Esophagus (tissue), 2 donors: ENCODE data around the gene TENM4. TPM values are rescaled to one million over a fixed set of nuclear protein-coding genes. Genes with fewer than 3 reads are reported as not detected.

ENCODE experiments used
- H3K27ac ChIP-seq, 2 donors: one replicate each; pipeline ENCODE4 v1.5.1; 2013; ENCODE audit warnings: low read depth in 2 of 2, mild to moderate bottlenecking in 2 of 2, inconsistent platforms in 1 of 2, low read length in 1 of 2, moderate library complexity in 1 of 2
- H3K27me3 ChIP-seq, 2 donors: one replicate each; pipeline ENCODE4 v1.6.1; 2013; ENCODE audit warnings: low read length in 2 of 2, control low read depth in 1 of 2, mild to moderate bottlenecking in 1 of 2; ENCODE audit not compliant: insufficient read depth in 2 of 2, control insufficient read depth in 1 of 2
- H3K36me3 ChIP-seq, 2 donors: one replicate each; pipeline ENCODE4 v1.6.1; 2013; ENCODE audit warnings: low read length in 1 of 2; ENCODE audit not compliant: control insufficient read depth in 2 of 2, insufficient read depth in 2 of 2
- H3K4me1 ChIP-seq, 2 donors: one replicate each; pipeline ENCODE4 v1.6.1; 2013; ENCODE audit warnings: low read length in 1 of 2; ENCODE audit not compliant: control insufficient read depth in 2 of 2, insufficient read depth in 2 of 2
- H3K4me3 ChIP-seq, 2 donors: one replicate each; pipeline ENCODE4 v1.5.1; 2013; ENCODE audit warnings: low read length in 2 of 2, mild to moderate bottlenecking in 2 of 2, low read depth in 1 of 2, moderate library complexity in 1 of 2
- H3K9me3 ChIP-seq, 2 donors: one replicate each; pipeline ENCODE4 v1.6.1; 2013; ENCODE audit warnings: mild to moderate bottlenecking in 2 of 2, low read depth in 1 of 2, low read length in 1 of 2, moderate library complexity in 1 of 2; ENCODE audit not compliant: control insufficient read depth in 2 of 2, insufficient read depth in 1 of 2
- WGBS, 2 donors: extraction: QIAGEN DNeasy Blood & Tissue Kit; methylation state at CpG; one replicate each; pipeline ENCODE4 v1.1.7; 2013; 5-methylcytosine and 5-hydroxymethylcytosine counted together
- polyA plus RNA-seq, 2 donors: library from polyadenylated mRNA; stranded (reverse); fragments of 200-250 nt; gene quantifications; one replicate each; pipeline ENCODE4 v1.2.3, GENCODE V29; 2013
- donor health status: healthy with polysubstance abuse.
- donor health status: Bipolar disorder and iron deficiency.

The TENM4 gene
- polyA plus RNA-seq, 2 donors = 1.3 to 4.1 TPM

DNA sequence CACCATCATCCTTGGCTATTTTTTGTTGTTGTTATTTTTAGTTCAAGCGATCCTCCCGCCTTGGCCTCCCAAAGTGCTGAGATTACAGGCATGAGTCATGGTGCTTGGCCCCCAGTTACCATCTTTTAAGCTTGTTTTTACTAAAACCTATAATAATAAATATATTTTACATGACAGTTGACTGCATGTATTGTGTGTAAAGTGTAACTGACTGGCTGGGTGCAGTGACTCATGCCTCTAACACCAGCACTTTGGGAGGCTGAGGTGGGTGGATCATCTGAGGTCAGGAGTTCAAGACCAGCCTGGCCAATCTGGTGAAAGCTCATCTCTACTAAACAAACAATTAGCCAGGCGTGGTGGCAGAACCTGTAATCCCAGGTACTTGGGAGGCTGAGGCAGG lies 386.2 kb downstream of the TENM4 start:
- WGBS, 2 donors = 72 to 74% methylated on average over 3 of the region's 3 CpGs
- no peak overlapping the region for H3K4me3 ChIP-seq

DNA sequence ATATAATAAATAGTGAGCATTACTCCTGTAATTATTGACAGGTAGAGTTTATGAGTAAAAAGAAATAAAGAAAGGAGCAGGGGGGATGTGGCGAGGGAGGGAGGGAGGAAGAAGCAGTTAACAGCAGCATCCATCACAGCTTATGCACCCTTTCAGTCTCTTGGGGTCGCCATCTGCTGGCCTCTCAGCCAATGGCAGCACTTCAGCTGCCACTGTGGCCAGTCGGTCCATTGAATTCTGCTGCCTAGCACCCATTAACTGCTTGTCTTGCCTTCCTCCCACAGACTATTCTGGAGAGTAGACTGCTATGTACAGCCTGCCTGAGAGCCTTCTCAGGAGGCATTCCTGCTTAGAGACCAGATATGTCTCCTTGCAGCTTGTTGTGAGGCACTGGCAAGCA lies 388.3 kb downstream of the TENM4 start:
- Histone ChIP-seq H3K4me3 (no peak overlapping the region), H3K4me1 (no peaks in the 10 kb centered on the region), H3K27me3 (no peaks in the 10 kb centered on the region), H3K36me3 (no peaks in the 10 kb centered on the region), H3K27ac (no peak overlapping the region), H3K9me3 (no peaks in the 10 kb centered on the region)
- 40 to 73% methylated on average over 3 of the region's 3 CpGs for WGBS, 2 donors

More for the DNA sequence above, 386.2 kb downstream of the TENM4 start:
- H3K36me3 ChIP-seq = no peaks in the 10 kb centered on the region
- H3K9me3 ChIP-seq = no peaks in the 10 kb centered on the region
- no peaks in the 10 kb centered on the region for H3K27me3 ChIP-seq
- H3K27ac ChIP-seq = no peak overlapping the region
- no peaks in the 10 kb centered on the region for H3K4me1 ChIP-seq

DNA sequence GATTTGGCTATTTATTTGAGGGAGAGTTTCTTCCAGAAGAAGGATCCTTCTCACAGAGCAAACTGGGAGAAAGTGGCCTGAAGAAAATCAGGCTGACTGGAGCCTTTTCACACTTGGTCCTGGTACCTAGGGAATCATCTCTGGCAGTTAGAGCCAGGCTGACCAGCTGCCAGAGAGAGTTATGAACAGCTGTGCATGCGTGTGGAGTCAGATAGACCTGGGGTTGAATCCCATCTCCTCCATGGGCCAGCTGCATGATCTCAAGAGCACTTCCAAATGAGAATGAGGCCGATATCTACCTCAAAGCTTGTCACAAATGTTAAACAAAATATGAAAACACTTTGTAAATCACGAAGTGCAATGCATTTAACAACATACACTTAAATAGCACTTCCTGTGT lies 390.0 kb downstream of the TENM4 start:
- no peaks in the 10 kb centered on the region for H3K36me3 ChIP-seq
- no peaks in the 10 kb centered on the region for H3K27me3 ChIP-seq
- no peak overlapping the region for H3K4me3 ChIP-seq
- H3K27ac ChIP-seq = no peak overlapping the region
- no peaks in the 10 kb centered on the region for H3K9me3 ChIP-seq
- 44 to 48% methylated on average over 3 of the region's 3 CpGs for WGBS, 2 donors
- peaks cover 0 to 3% of the 10 kb centered on the region in 2 donors for H3K4me1 ChIP-seq

DNA sequence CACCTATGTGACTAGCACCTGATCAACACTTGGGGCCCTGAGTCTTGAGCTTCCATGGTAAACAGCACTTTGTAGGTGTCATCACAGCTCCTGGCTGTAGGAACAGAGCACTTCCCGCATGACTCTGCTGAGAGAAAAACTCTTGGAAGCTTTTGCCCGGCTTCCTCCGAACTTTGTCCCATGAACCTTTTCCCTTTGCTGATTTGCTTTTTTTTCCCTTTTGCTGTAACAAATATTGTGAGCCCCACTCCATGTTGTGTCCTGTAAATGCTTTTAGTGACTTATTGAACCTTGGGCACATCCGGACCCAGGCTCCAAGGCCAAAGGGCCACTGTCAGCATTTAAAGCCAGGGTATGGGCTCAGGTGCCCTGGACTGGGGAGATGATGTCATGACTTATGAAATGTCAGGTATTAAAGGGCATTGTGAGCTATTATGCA lies 391.1 kb downstream of the TENM4 start:
- WGBS, 2 donors = 91 to 94% methylated on average over 4 of the region's 4 CpGs
- H3K36me3 ChIP-seq = no peaks in the 10 kb centered on the region
- peaks cover 3 to 6% of the 10 kb centered on the region in 2 donors for H3K4me1 ChIP-seq
- H3K27me3 ChIP-seq = no peaks in the 10 kb centered on the region
- no peak overlapping the region for H3K27ac ChIP-seq
- no peaks in the 10 kb centered on the region for H3K9me3 ChIP-seq
- H3K4me3 ChIP-seq = no peak overlapping the region

DNA sequence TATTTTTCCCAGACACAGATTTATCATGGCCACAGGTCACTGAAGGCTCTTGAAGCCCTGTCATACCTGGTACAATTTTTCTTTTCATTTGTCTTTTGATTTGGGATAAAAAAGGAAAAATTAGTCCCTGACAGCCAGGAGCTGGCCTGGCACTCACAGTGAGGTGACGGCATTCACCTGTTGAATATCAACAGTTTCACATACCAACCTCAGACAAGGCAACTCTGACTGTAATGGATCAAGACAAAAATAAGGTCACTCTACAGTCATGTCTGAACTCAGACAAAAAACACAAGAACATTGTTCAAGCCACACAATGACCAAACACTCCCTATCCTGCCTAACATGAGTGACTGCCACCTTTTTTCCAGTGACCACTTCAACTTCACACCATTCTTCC lies 392.9 kb downstream of the TENM4 start:
- Histone ChIP-seq H3K27ac (no peak overlapping the region), H3K9me3 (no peaks in the 10 kb centered on the region), H3K4me3 (no peak overlapping the region), H3K4me1 (peaks cover 3 to 6% of the 10 kb centered on the region in 2 donors), H3K27me3 (no peaks in the 10 kb centered on the region), H3K36me3 (no peaks in the 10 kb centered on the region)
- WGBS, 2 donors = 92 to 100% methylated on average over 1 of the region's 1 CpG

DNA sequence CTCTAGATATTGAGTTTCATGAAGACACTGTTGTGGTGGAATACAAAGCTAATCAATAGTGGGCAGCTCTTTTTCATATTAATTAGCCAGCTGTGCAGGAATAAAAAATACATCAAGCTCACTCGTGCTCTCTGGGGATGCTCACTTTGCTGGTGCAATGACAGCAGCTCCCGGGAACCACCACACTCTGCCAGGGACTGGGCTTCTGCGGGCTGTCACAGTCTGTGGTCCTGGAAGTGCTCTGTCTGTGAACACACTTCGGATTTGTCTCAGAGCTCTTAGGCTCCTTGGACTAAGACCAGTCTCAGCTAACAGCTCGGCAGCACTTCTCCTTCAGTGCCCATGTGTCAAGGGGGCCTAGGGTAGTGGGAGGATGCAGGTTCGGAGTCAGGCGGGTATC lies 393.5 kb downstream of the TENM4 start:
- Histone ChIP-seq H3K9me3 (no peaks in the 10 kb centered on the region), H3K36me3 (no peaks in the 10 kb centered on the region), H3K4me1 (peaks cover 3 to 6% of the 10 kb centered on the region in 2 donors), H3K4me3 (no peak overlapping the region), H3K27me3 (no peaks in the 10 kb centered on the region), H3K27ac (no peak overlapping the region)
- WGBS, 2 donors = 83 to 92% methylated on average over 7 of the region's 7 CpGs

DNA sequence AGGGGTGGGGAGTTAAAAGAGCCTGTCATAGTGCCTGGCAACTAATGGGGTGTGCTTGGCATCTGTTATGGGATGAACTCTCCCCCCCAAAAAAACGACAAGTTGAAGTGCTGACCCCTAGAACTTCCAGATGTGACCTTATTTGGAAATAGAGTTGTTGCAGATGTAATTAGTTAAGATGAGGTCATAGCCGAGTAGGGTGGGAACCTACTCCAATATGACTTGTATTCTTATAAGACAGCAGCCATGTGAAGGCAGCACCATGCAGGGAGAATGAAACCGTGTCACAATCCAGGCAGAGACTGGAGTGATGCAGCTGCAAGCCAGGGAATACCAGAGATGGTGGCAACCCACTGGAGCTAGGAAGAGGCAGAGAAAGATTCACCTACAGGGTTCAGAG lies 394.5 kb downstream of the TENM4 start:
- Histone ChIP-seq H3K9me3 (no peaks in the 10 kb centered on the region), H3K27ac (no peak overlapping the region), H3K27me3 (no peaks in the 10 kb centered on the region), H3K4me1 (peaks cover 3 to 6% of the 10 kb centered on the region in 2 donors), H3K36me3 (no peaks in the 10 kb centered on the region), H3K4me3 (no peak overlapping the region)
- 54 to 63% methylated on average over 3 of the region's 3 CpGs for WGBS, 2 donors

DNA sequence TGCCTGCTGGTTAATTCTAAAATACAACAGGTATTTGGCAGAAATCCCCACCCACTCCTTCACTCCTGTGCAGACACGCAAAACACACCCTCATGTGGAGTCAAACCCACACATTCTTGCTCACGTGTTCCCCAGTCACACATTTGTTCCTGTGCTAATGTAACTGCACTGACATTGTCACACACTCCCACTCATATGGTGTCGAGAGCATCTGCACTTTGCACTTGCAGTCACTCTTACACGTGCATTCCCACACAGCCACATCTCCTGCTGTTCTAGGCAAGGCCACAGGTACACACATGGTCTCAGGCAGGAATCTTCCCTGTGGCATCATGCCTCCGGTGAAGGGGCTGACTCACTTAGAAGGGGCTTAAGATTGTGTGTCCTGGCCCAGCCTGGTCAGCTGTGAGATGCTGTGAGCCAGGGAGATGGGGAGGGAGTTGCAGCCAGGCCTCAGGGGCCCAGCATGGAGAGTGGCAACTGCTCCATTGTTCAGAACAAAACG lies 395.0 kb downstream of the TENM4 start:
- Histone ChIP-seq H3K4me1 (peaks cover 3 to 6% of the 10 kb centered on the region in 2 donors), H3K27ac (peak overlapping the region in 1 of 2 donors; percentile 24), H3K4me3 (no peak overlapping the region), H3K9me3 (no peaks in the 10 kb centered on the region), H3K36me3 (no peaks in the 10 kb centered on the region), H3K27me3 (no peaks in the 10 kb centered on the region)
- 38 to 49% methylated on average over 6 of the region's 6 CpGs for WGBS, 2 donors

DNA sequence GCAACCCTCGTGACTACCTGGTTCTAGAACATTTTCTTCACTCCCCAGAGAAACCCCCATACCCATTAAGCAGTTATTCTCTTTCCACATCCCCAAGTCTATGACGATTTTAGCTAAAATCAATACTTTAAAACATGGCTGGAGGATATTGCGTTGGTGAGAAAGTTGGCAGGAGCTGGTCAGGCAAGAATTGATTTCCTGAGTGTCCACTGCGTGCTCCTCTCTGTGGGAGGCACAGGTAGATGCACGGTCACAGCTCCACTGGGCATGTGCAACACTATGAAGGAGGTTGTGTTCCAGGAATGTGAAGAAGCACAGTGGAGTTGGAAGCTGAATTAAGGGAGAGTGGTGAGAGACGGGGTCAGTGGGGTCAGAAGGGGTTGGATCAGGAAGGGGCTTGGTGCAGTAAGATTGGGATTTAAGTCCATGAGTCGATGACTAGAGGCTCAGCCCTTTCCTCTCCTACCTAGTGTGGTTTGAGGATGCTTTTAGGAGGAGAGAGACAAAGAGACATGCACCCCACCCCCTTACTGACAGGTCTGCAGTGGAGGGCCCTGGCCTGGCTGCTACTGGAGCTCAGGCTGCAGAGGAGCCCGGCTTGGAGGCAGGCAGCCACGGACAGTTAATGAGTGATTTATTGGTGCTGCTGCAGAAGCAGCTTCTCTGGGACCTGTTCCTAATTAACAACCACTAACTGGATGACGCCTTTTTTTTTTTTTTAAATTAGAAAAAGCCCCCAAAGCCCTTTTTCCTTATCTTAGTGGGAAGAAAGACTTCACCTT lies 395.6 kb downstream of the TENM4 start:
- Histone ChIP-seq H3K4me1 (peaks cover 3 to 6% of the 10 kb centered on the region in 2 donors), H3K27ac (peak overlapping the region in 1 of 2 donors; percentile 24), H3K27me3 (no peaks in the 10 kb centered on the region), H3K36me3 (no peaks in the 10 kb centered on the region), H3K9me3 (no peaks in the 10 kb centered on the region), H3K4me3 (no peak overlapping the region)
- 60 to 73% methylated on average over 10 of the region's 10 CpGs for WGBS, 2 donors

DNA sequence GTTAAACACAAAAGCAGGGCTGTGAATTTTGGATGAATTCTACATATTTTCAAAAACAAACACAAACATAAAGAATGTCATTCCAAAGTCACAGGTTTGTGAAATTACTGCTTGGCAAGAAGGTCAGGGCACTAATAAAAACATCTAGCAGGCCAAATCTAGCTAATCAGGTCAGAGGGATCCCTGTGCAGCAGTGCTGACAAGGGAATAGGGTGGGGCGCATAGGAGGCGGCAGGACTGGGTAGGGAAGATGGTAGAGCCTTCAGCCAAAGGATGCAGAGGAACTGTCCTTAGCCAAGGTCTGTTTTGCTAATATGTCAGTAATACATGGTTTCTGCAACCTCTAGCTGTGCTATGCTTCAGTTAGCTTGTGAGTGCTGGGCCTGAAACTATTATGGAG lies 396.6 kb downstream of the TENM4 start:
- Histone ChIP-seq H3K27me3 (no peaks in the 10 kb centered on the region), H3K4me1 (peaks cover 3 to 6% of the 10 kb centered on the region in 2 donors), H3K9me3 (no peaks in the 10 kb centered on the region), H3K36me3 (no peaks in the 10 kb centered on the region), H3K27ac (peak overlapping the region in 1 of 2 donors; percentile 24), H3K4me3 (no peak overlapping the region)
- WGBS, 2 donors = 78 to 88% methylated on average over 2 of the region's 2 CpGs
